Spleen (tissue), 11 donors: ENCODE data around the gene ABHD4. TPM values are rescaled to one million over a fixed set of nuclear protein-coding genes. Genes with fewer than 3 reads are reported as not detected.

ENCODE experiments used
- DNase-seq: peaks from one replicate; pipeline ENCODE4 v3.0.0-alpha.2; 2020
- H3K27ac ChIP-seq, 8 donors: fragments of 200-600 bp; sonication (generic) in 7 of 8; 1 replicate in 4 of 8; 2 replicates in 4 of 8; pipeline versions ENCODE4 v1.5.0 to v1.8.0; 2016 to 2021; ENCODE audit warnings: inconsistent platforms in 4 of 8, mild to moderate bottlenecking in 4 of 8, moderate library complexity in 1 of 8
- H3K27me3 ChIP-seq, 7 donors: fragments of 200-600 bp; sonication (generic) in 6 of 7; replicated peaks in 1 of 7; 1 replicate in 4 of 7; 2 replicates in 3 of 7; pipeline versions ENCODE4 v1.5.0 to v1.8.0; 2016 to 2021; ENCODE audit warnings: inconsistent platforms in 3 of 7, mild to moderate bottlenecking in 1 of 7
- H3K36me3 ChIP-seq, 6 donors: fragments of 200-600 bp; sonication (generic) in 5 of 6; 1 replicate in 4 of 6; 2 replicates in 2 of 6; pipeline versions ENCODE4 v1.5.0 to v1.8.0; 2016 to 2021; ENCODE audit warnings: inconsistent platforms in 2 of 6
- H3K4me1 ChIP-seq, 6 donors: fragments of 200-600 bp; sonication (generic) in 5 of 6; 1 replicate in 3 of 6; 2 replicates in 3 of 6; pipeline versions ENCODE4 v1.5.0 to v1.8.0; 2016 to 2021; ENCODE audit warnings: inconsistent platforms in 3 of 6
- H3K4me3 ChIP-seq, 8 donors: fragments of 200-600 bp; sonication (generic) in 7 of 8; 1 replicate in 4 of 8; 2 replicates in 4 of 8; pipeline versions ENCODE4 v1.5.0 to v1.8.0; 2016 to 2021; ENCODE audit warnings: inconsistent platforms in 4 of 8, mild to moderate bottlenecking in 4 of 8, moderate library complexity in 2 of 8
- H3K9me3 ChIP-seq, 8 donors: fragments of 200-600 bp; sonication (generic) in 7 of 8; 1 replicate in 4 of 8; 2 replicates in 4 of 8; pipeline versions ENCODE4 v1.5.0 to v1.8.0; 2016 to 2021; ENCODE audit warnings: inconsistent platforms in 4 of 8
- POLR2A ChIP-seq, 3 donors: fragments of 450-650 bp; IDR thresholded peaks; one replicate each; pipeline ENCODE4 v1.5.1; 2017; ENCODE audit warnings: antibody characterized with exemption in 3 of 3, mild to moderate bottlenecking in 1 of 3
- POLR2AphosphoS5 ChIP-seq, 3 donors: sonication (generic); formaldehyde crosslinking; IDR thresholded peaks; one replicate each; pipeline ENCODE4 v1.5.1; 2017; ENCODE audit warnings: antibody characterized with exemption in 3 of 3
- WGBS, 5 donors: extraction: QIAGEN DNeasy Blood & Tissue Kit in 3 of 5; methylation state at CpG; one replicate each; pipeline versions ENCODE4 v1.1.5 to v1.1.7; 2013 to 2018; 5-methylcytosine and 5-hydroxymethylcytosine counted together
- intact Hi-C: fragments of 100-400 bp; cut with DNase I; formaldehyde crosslinking; loops from one replicate; pipeline ENCODE4 v1.15.0; 2023; ENCODE audit warnings: low total_unique reads
- polyA plus RNA-seq, 3 donors: library from polyadenylated mRNA; stranded (reverse); fragments of 200-250 nt; gene quantifications; one replicate each; pipeline ENCODE4 v1.2.1, GENCODE V29; 2013
- total RNA-seq, 7 donors: library from RNA; depleted of rRNA in 3 of 7; stranded (reverse); fragments of >200 nt in 3 of 7; fragmentation: NEBNext Ultra II Directional in 4 of 7; extraction: Animal tissue kit (Norgen Biotek cat#: 25700) in 4 of 7; gene quantifications; one replicate each; pipeline versions ENCODE4 v1.1.0 to v1.2.1, GENCODE V29; 2016 to 2021
- TF ChIP-seq, protein P1 (sequence below), 11 experiments: fragments of 200-600 bp in 7 of 11; fragments of 450-650 bp in 4 of 11; sonication (generic) in 4 of 11; IDR thresholded peaks in 8 of 11; conservative IDR thresholded peaks in 3 of 11; 1 replicate in 7 of 11; 2 replicates in 4 of 11; pipeline versions ENCODE4 v1.4.0 to v1.8.0; 2016 to 2021; ENCODE audit warnings: antibody characterized with exemption in 11 of 11, inconsistent platforms in 4 of 11, mild to moderate bottlenecking in 1 of 11
- donor health status: healthy with polysubstance abuse.
- donor health status: DM: no; HTN: no; CAD: no; lungs with moderate emphysema.
- donor health status: DM: no; HTN: no; CAD: no.
- donor health status: Bipolar disorder and iron deficiency.
- donor health status: healthy.
- donor health status: DM: no; HTN: no; CAD: no.
- donor health status: DM: yes; HTN: yes; CAD: no.

ABHD4 gene
- total and polyA plus RNA-seq, 10 donors, result 7.2 to 32.8 (median 23.5) TPM

GRCh38 chr14:22589096-22589839, 8.8 kb upstream of the ABHD4 start, which contains the start of gene DAD1:
Gene DAD1, minus strand, starts transcription at chr14:22589224. Its CDS starts 67 bp downstream, at chr14:22589157.
- H3K4me1 ChIP-seq, result peaks cover 20 to 56% (median 52%) of the 10 kb centered on the region in 6 donors
- intact Hi-C loops, result no loop called here
- H3K36me3 ChIP-seq, result peaks cover 0 to 10% (median 3%) of the 10 kb centered on the region in 6 donors
- peak within 1 kb of the TSS; percentile 75 to 96 (median 90) for H3K27ac ChIP-seq
- WGBS, 5 donors, result 0 to 1% (median 0%) methylated on average over 23 to 44 of the region's 44 CpGs
- no peaks in the 10 kb centered on the region for H3K9me3 ChIP-seq
- DNase-seq, result peak; percentile 98
- peak within 1 kb of the TSS; percentile 49 to 82 (median 68) for H3K4me3 ChIP-seq
- peak in 1 of 3 donors; percentile 89 for TF ChIP-seq POLR2A (IDR thresholded peaks at IDR 0.05)
- TF ChIP-seq, protein P1, sequence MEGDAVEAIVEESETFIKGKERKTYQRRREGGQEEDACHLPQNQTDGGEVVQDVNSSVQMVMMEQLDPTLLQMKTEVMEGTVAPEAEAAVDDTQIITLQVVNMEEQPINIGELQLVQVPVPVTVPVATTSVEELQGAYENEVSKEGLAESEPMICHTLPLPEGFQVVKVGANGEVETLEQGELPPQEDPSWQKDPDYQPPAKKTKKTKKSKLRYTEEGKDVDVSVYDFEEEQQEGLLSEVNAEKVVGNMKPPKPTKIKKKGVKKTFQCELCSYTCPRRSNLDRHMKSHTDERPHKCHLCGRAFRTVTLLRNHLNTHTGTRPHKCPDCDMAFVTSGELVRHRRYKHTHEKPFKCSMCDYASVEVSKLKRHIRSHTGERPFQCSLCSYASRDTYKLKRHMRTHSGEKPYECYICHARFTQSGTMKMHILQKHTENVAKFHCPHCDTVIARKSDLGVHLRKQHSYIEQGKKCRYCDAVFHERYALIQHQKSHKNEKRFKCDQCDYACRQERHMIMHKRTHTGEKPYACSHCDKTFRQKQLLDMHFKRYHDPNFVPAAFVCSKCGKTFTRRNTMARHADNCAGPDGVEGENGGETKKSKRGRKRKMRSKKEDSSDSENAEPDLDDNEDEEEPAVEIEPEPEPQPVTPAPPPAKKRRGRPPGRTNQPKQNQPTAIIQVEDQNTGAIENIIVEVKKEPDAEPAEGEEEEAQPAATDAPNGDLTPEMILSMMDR (IDR thresholded peaks at IDR 0.05 in 8 of 11, conservative IDR thresholded peaks at IDR 0.05 in 3 of 11), result no peak
- TF ChIP-seq POLR2AphosphoS5 (IDR thresholded peaks at IDR 0.05), result peak; percentile 97 to 99 (median 98)
- H3K27me3 ChIP-seq, result no peaks in the 10 kb centered on the region

- 65 to 80% (median 75%) methylated on average over 3 of the region's 3 CpGs for WGBS, 5 donors
- H3K4me3 ChIP-seq, result no peak overlapping the region
- no peaks in the 10 kb centered on the region for H3K9me3 ChIP-seq
- no peak overlapping the region for H3K27ac ChIP-seq
- intact Hi-C loops, result loop anchor here (10.0 kb wide), 1 partner anchor 162 kb away; no protein-coding TSS in a partner anchor
- no peak for DNase-seq
- H3K36me3 ChIP-seq, result no peaks in the 10 kb centered on the region
- H3K4me1 ChIP-seq, result peaks cover 5 to 28% (median 19%) of the 10 kb centered on the region in 6 donors
- TF ChIP-seq POLR2A (IDR thresholded peaks at IDR 0.05), result no peak
- TF ChIP-seq, protein P1 (IDR thresholded peaks at IDR 0.05 in 8 of 11, conservative IDR thresholded peaks at IDR 0.05 in 3 of 11), result no peak
- H3K27me3 ChIP-seq, result no peaks in the 10 kb centered on the region
Observed at GRCh38 chr14:22593189-22593588, 4.9 kb upstream of the ABHD4 start.

DNA sequence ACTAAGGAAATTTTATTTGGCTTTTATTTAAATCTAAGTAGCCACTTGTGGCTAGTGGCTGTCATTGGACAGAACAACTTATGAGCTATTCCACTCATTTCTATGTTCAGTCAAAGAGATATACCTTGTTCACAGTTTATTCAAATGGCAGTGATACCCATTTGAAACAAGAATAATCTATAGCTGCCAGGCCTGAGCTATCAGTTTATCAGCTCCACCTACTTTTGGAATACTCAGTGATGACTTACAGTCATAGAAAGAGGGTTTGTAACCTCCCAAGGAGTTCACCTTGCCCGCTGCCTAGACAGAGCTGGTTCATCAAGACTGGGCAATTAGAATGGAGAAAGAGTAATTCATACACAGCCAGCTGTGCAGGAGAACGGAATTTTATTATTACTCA, 4.5 kb upstream of the ABHD4 start:
- Histone ChIP-seq H3K36me3 (no peaks in the 10 kb centered on the region), H3K9me3 (no peaks in the 10 kb centered on the region), H3K4me3 (no peak overlapping the region), H3K27ac (no peak overlapping the region), H3K4me1 (peaks cover 3 to 26% (median 16%) of the 10 kb centered on the region in 6 donors), H3K27me3 (no peaks in the 10 kb centered on the region)
- no peak for DNase-seq
- no peak for TF ChIP-seq POLR2AphosphoS5 (IDR thresholded peaks at IDR 0.05)
- TF ChIP-seq, protein P1 (IDR thresholded peaks at IDR 0.05 in 8 of 11, conservative IDR thresholded peaks at IDR 0.05 in 3 of 11), result no peak
- TF ChIP-seq POLR2A (IDR thresholded peaks at IDR 0.05), result no peak
- intact Hi-C loops, result loop anchor here (10.0 kb wide), 1 partner anchor 161 kb away; no protein-coding TSS in a partner anchor
- WGBS, 5 donors, result 88 to 92% (median 91%) methylated on average over 2 of the region's 2 CpGs

DNA sequence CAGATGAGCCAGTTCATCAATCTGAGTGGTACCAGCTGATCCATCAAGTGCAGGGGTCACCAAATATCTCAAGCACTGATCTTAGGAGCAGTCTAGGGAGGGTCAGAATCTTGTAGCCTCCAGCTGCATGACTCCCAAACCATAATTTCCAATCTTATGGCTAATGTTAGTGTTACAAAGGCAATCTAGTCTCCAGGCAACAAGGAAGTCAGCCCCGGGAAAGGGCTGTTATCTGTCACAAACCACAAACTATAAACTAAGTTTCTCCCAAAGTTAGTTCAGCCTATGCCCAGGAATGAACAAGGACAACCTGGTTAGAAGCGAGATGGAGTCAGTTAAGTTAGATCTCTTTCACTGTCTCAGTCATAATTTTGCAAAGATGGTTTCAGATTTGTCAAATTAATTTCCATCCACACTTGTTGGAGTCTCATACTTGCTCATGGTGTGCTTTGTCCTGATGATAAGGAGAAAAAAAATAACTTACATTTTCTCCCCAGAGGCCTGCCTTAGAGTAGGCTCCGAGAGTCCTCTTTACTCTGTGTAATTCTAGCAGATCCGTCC, 3.9 kb upstream of the ABHD4 start:
- Histone ChIP-seq H3K4me1 (peaks cover 3 to 30% (median 21%) of the 10 kb centered on the region in 6 donors), H3K27ac (no peak overlapping the region), H3K27me3 (no peaks in the 10 kb centered on the region), H3K36me3 (no peaks in the 10 kb centered on the region), H3K9me3 (no peaks in the 10 kb centered on the region), H3K4me3 (no peak overlapping the region)
- intact Hi-C loops, result loop anchor here (10.0 kb wide), 1 partner anchor 161 kb away; no protein-coding TSS in a partner anchor
- DNase-seq, result no peak
- 47 to 63% (median 49%) methylated on average over 4 of the region's 4 CpGs for WGBS, 5 donors
- no peak for TF ChIP-seq POLR2AphosphoS5 (IDR thresholded peaks at IDR 0.05)
- TF ChIP-seq POLR2A (IDR thresholded peaks at IDR 0.05), result no peak
- TF ChIP-seq, protein P1 (IDR thresholded peaks at IDR 0.05 in 8 of 11, conservative IDR thresholded peaks at IDR 0.05 in 3 of 11), result no peak
